Esophagus muscularis mucosa (tissue), 4 donors: Measurements from ENCODE around the gene UFSP1. TPM values are rescaled to one million over a fixed set of nuclear protein-coding genes. Genes with fewer than 3 reads are reported as not detected.
A peak's percentile ranks its signal among the peaks of the same experiment; 100 is the strongest.

ENCODE experiments used
- DNase-seq: peaks from one replicate; pipeline ENCODE4 v3.0.0-alpha.2; 2017; ENCODE audit errors: extremely low spot score
- H3K27ac ChIP-seq, 4 donors: fragments of 200-600 bp; sonication (generic); replicated peaks in 1 of 4; 1 replicate in 3 of 4; 2 replicates in 1 of 4; pipeline ENCODE4 v1.5.1; 2016 to 2019; ENCODE audit warnings: mild to moderate bottlenecking in 1 of 4
- H3K27me3 ChIP-seq, 4 donors: fragments of 200-600 bp; sonication (generic); one replicate each; pipeline versions ENCODE4 v1.5.1 to v1.6.0; 2016 to 2019
- H3K36me3 ChIP-seq, 4 donors: fragments of 200-600 bp; sonication (generic); one replicate each; pipeline ENCODE4 v1.5.1; 2016 to 2019
- H3K4me1 ChIP-seq, 4 donors: fragments of 200-600 bp; sonication (generic); one replicate each; pipeline ENCODE4 v1.5.1; 2016 to 2019
- H3K4me3 ChIP-seq, 4 donors: fragments of 200-600 bp; sonication (generic); 1 replicate in 2 of 4; 2 replicates in 2 of 4; pipeline ENCODE4 v1.5.1; 2016 to 2019; ENCODE audit warnings: mild to moderate bottlenecking in 4 of 4, moderate library complexity in 1 of 4
- H3K9me3 ChIP-seq, 4 donors: fragments of 200-600 bp; sonication (generic); 1 replicate in 3 of 4; 2 replicates in 1 of 4; pipeline ENCODE4 v1.5.1; 2016 to 2019
- CTCF ChIP-seq, 3 experiments: fragments of 200-600 bp in 2 of 3; fragments of 450-650 bp in 1 of 3; sonication (generic) in 2 of 3; IDR thresholded peaks; one replicate each; pipeline ENCODE4 v1.5.1; 2017 to 2019; ENCODE audit warnings: antibody characterized with exemption in 3 of 3, mild to moderate bottlenecking in 2 of 3, moderate library complexity in 1 of 3
- EP300 ChIP-seq: sonication (generic); formaldehyde crosslinking; IDR thresholded peaks from one replicate; pipeline ENCODE4 v1.6.1; 2017; ENCODE audit warnings: antibody characterized with exemption
- POLR2A ChIP-seq: fragments of 450-650 bp; IDR thresholded peaks from one replicate; pipeline ENCODE4 v1.6.1; 2017; ENCODE audit warnings: antibody characterized with exemption, moderate library complexity, mild to moderate bottlenecking, low read depth
- POLR2AphosphoS5 ChIP-seq, 2 donors: sonication (generic); formaldehyde crosslinking; IDR thresholded peaks; one replicate each; pipeline ENCODE4 v1.6.1; 2017; ENCODE audit warnings: antibody characterized with exemption in 2 of 2
- WGBS: methylation state at CpG from one replicate; pipeline ENCODE4 v1.1.5; 2018; 5-methylcytosine and 5-hydroxymethylcytosine counted together
- intact Hi-C: fragments of 100-400 bp; cut with DNase I; formaldehyde crosslinking; loops from one replicate; pipeline ENCODE4 v1.15.1; 2023
- total RNA-seq, 4 donors: library from RNA; depleted of rRNA; stranded (reverse); fragments of >200 nt; gene quantifications; one replicate each; pipeline versions ENCODE4 v1.1.0 to v1.2.1, GENCODE V29; 2016

The UFSP1 gene
- total RNA-seq, 4 donors from 2014 or later, result 2.1 to 8.7 (median 5.7) TPM

GRCh38 chr7:100891568-100892247 lies 2.2 kb upstream of the UFSP1 start:
- Histone ChIP-seq H3K9me3 (no peaks in the 10 kb centered on the region), H3K27ac (peak overlapping the region in 3 of 4 donors; percentile 91 to 95 (median 93)), H3K36me3 (peaks cover 14 to 22% (median 21%) of the 10 kb centered on the region in 4 donors), H3K27me3 (peaks cover 11 to 38% (median 23%) of the 10 kb centered on the region in 4 donors), H3K4me3 (peak overlapping the region in 1 of 4 donors; percentile 63), H3K4me1 (peaks cover 52 to 67% (median 61%) of the 10 kb centered on the region in 4 donors)
- DNase-seq, result no peak
- TF ChIP-seq EP300, result no peak
- no peak for TF ChIP-seq CTCF (IDR thresholded peaks at IDR 0.05)
- no peak for TF ChIP-seq POLR2A
- TF ChIP-seq POLR2AphosphoS5 (IDR thresholded peaks at IDR 0.05), result no peak
- intact Hi-C loops, result no loop called here
- WGBS, result 81% methylated on average over 8 of the region's 8 CpGs

- intact Hi-C loops, result no loop called here
- WGBS, result 19% methylated on average over 38 of the region's 43 CpGs
- Histone ChIP-seq H3K9me3 (no peaks in the 10 kb centered on the region), H3K27ac (peak overlapping the region; percentile 90 to 95 (median 92)), H3K27me3 (peaks cover 11 to 30% (median 15%) of the 10 kb centered on the region in 4 donors), H3K36me3 (peaks cover 22 to 30% (median 29%) of the 10 kb centered on the region in 4 donors), H3K4me1 (peaks cover 46 to 59% (median 53%) of the 10 kb centered on the region in 4 donors), H3K4me3 (peak overlapping the region; percentile 63 to 87 (median 70))
- no peak for DNase-seq
- TF ChIP-seq EP300, result no peak
- no peak for TF ChIP-seq CTCF (IDR thresholded peaks at IDR 0.05)
- TF ChIP-seq POLR2A, result peak; percentile 2
- no peak for TF ChIP-seq POLR2AphosphoS5 (IDR thresholded peaks at IDR 0.05)
Observed at GRCh38 chr7:100890653-100891567, 1.4 kb upstream of the UFSP1 start.

- H3K9me3 ChIP-seq, result no peaks in the 10 kb centered on the region
- 71% methylated on average over 12 of the region's 18 CpGs for WGBS
- no peak for DNase-seq
- peaks cover 0 to 5% (median 0%) of the 10 kb centered on the region in 4 donors for H3K27me3 ChIP-seq
- peak overlapping the region; percentile 90 to 95 (median 92) for H3K27ac ChIP-seq
- intact Hi-C loops, result loop anchor here (10.0 kb wide), 1 partner anchor 184 kb away; the partner anchor contains the start of gene POP7
- H3K36me3 ChIP-seq, result peaks cover 41 to 55% (median 54%) of the 10 kb centered on the region in 4 donors
- H3K4me1 ChIP-seq, result peaks cover 31 to 46% (median 37%) of the 10 kb centered on the region in 4 donors
- H3K4me3 ChIP-seq, result peak overlapping the region; percentile 63 to 87 (median 70)
- TF ChIP-seq POLR2AphosphoS5 (IDR thresholded peaks at IDR 0.05) (no peak), CTCF (IDR thresholded peaks at IDR 0.05) (no peak), EP300 (no peak), POLR2A (no peak)
Observed at GRCh38 chr7:100888291-100888987, 1.1 kb downstream of the UFSP1 start.

- H3K36me3 ChIP-seq, result peaks cover 44 to 62% (median 61%) of the 10 kb centered on the region in 4 donors
- intact Hi-C loops, result loop anchor here (10.0 kb wide), 1 partner anchor 183 kb away; the partner anchor contains the start of gene POP7
- 65% methylated on average over 18 of the region's 21 CpGs for WGBS
Observed at GRCh38 chr7:100887516-100888290, 1.8 kb downstream of the UFSP1 start.

More at GRCh38 chr7:100887516-100888290, 1.8 kb downstream of the UFSP1 start:
- H3K4me1 ChIP-seq, result peaks cover 31 to 46% (median 37%) of the 10 kb centered on the region in 4 donors
- no peak for DNase-seq
- H3K27ac ChIP-seq, result peak overlapping the region; percentile 11 to 93 (median 54)
- TF ChIP-seq POLR2A (no peak), POLR2AphosphoS5 (IDR thresholded peaks at IDR 0.05) (no peak), EP300 (no peak), CTCF (IDR thresholded peaks at IDR 0.05) (no peak)
- no peak overlapping the region for H3K4me3 ChIP-seq
- no peaks in the 10 kb centered on the region for H3K9me3 ChIP-seq
- H3K27me3 ChIP-seq, result no peaks in the 10 kb centered on the region
